ENCODE measurements around the gene SLC35G6. TPM values are rescaled to one million over a fixed set of nuclear protein-coding genes. Genes with fewer than 3 reads are reported as not detected.

SLC35G6 gene
- total and polyA plus RNA-seq, 2 of the 13 experiments (the other 11 are each of a cell fraction or from before 2014, with no cell fraction given) = 0.07 TPM; not detected in 1

- TF ChIP-seq HMGXB4 (CRISPR knock-in tag; IDR thresholded peaks at IDR 0.05; ENCODE audit: borderline replicate concordance in 1 of 2, low read depth in 1 of 2) = no peak; a peak in 2 of 4 replicates
- peak; percentile 21; the same call in 1 of the 2 replicates for TF ChIP-seq ATF1 (CRISPR knock-in tag; IDR thresholded peaks at IDR 0.05)
- no peak for TF ChIP-seq ZNF296 (CRISPR knock-in tag; conservative IDR thresholded peaks at IDR 0.05)
- peak; percentile 21; the same call in 1 of the 2 replicates for TF ChIP-seq HIVEP1 (CRISPR knock-in tag; IDR thresholded peaks at IDR 0.05)
- peak; percentile 81; the same call in 1 of the 2 replicates for TF ChIP-seq KMT2A (CRISPR knock-in tag; IDR thresholded peaks at IDR 0.05)
- no peak for TF ChIP-seq ZNF720 (CRISPR knock-in tag; IDR thresholded peaks at IDR 0.05)
- 0 out of 2 replicates have a peak, but pooled peaks have one; percentile 39 for TF ChIP-seq NFE2 (CRISPR knock-in tag; IDR thresholded peaks at IDR 0.05)
- TF ChIP-seq TCF12 (IDR thresholded peaks at IDR 0.05) = no peak
- no peak for TF ChIP-seq TCF12 (CRISPR knock-in tag; IDR thresholded peaks at IDR 0.05)
- TF ChIP-seq BCLAF1 (IDR thresholded peaks at IDR 0.05) = no peak
- peak; percentile 49; the same call in 1 of the 2 replicates for TF ChIP-seq ZNF747 (CRISPR knock-in tag; IDR thresholded peaks at IDR 0.05; ENCODE audit: borderline replicate concordance)
- TF ChIP-seq REXO4 (CRISPR knock-in tag; IDR thresholded peaks at IDR 0.05; ENCODE audit: borderline replicate concordance) = no peak
- no peak; the same call in 1 of the 2 replicates for TF ChIP-seq ZNF136 (CRISPR knock-in tag; IDR thresholded peaks at IDR 0.05; ENCODE audit: low read depth)
- no peak for TF ChIP-seq SMARCC2 (IDR thresholded peaks at IDR 0.05)
- peak; percentile 52 for TF ChIP-seq ZNF503 (CRISPR knock-in tag; IDR thresholded peaks at IDR 0.05)
- 0 out of 2 replicates have a peak, but pooled peaks have one; percentile 44 for TF ChIP-seq ZNF709 (CRISPR knock-in tag; IDR thresholded peaks at IDR 0.05)
- TF ChIP-seq MLX (CRISPR knock-in tag; IDR thresholded peaks at IDR 0.05) = no peak; the same call in 1 of the 2 replicates
- TF ChIP-seq TAF15 (IDR thresholded peaks at IDR 0.05; ENCODE audit: low read depth, low read length, poor library complexity, severe bottlenecking) = peak; percentile 94
- TF ChIP-seq SSRP1 (CRISPR knock-in tag; IDR thresholded peaks at IDR 0.05) = peak; percentile 61; the same call in 1 of the 2 replicates
Measured at GRCh38 chr17:7484067-7484918, 3.0 kb downstream of the SLC35G6 start, which contains the start of gene POLR2A (continued).

All from HepG2 (cell line).